Fibroblast of lung (primary cell): ENCODE results near the gene ARPIN.

ENCODE experiments used
- EZH2 ChIP-seq: IDR thresholded peaks from 2 replicates; pipeline ENCODE4 v1.5.1; 2012; ENCODE audit warnings: low read length, control low read depth, mild to moderate bottlenecking; ENCODE audit errors: missing control alignments
- TF ChIP-seq, protein P1 (sequence below), 2 donors: IDR thresholded peaks in 1 of 2; conservative IDR thresholded peaks in 1 of 2; 1 replicate in 1 of 2; 2 replicates in 1 of 2; pipeline ENCODE4 v1.5.1; 2011 to 2012; ENCODE audit warnings: low read length in 2 of 2, control low read depth in 1 of 2, inconsistent platforms in 1 of 2, low read depth in 1 of 2, mild to moderate bottlenecking in 1 of 2

DNA sequence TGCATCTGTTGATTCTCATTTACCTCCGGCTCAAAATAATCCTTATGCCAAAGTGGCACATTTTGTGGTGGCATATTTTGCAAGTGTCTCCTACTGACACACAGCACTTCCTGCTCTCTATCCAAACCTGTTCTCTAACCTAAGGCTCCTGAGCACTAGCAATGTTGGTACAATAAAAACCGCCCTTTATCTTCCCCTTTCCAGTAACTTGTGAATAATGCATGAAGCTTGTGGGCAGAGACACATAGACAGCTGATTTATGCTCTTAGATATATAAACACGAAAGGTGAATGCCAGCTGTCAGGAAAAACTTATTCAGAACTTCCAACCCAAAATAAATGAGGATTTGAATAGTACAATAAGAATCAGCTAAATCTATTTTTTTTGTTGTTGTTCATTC is 34.6 kb upstream of the ARPIN start:
- TF ChIP-seq, protein P1, sequence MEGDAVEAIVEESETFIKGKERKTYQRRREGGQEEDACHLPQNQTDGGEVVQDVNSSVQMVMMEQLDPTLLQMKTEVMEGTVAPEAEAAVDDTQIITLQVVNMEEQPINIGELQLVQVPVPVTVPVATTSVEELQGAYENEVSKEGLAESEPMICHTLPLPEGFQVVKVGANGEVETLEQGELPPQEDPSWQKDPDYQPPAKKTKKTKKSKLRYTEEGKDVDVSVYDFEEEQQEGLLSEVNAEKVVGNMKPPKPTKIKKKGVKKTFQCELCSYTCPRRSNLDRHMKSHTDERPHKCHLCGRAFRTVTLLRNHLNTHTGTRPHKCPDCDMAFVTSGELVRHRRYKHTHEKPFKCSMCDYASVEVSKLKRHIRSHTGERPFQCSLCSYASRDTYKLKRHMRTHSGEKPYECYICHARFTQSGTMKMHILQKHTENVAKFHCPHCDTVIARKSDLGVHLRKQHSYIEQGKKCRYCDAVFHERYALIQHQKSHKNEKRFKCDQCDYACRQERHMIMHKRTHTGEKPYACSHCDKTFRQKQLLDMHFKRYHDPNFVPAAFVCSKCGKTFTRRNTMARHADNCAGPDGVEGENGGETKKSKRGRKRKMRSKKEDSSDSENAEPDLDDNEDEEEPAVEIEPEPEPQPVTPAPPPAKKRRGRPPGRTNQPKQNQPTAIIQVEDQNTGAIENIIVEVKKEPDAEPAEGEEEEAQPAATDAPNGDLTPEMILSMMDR (conservative IDR thresholded peaks at IDR 0.05 in 1 of 2, IDR thresholded peaks at IDR 0.05 in 1 of 2; ENCODE audit: low read depth in 1 of 2, low read length in 2 of 2): no peak
- no peak for TF ChIP-seq EZH2
